ENCODE results near the gene CDK6. TPM values are rescaled to one million over a fixed set of nuclear protein-coding genes. Genes with fewer than 3 reads are reported as not detected.

Gene CDK6
- total and polyA plus RNA-seq, 4 donors: 14.0 to 42.6 (median 27.8) TPM

GRCh38 chr7:92643821-92644220 is 192.6 kb downstream of the CDK6 start:
- Histone ChIP-seq H3K27ac (ENCODE audit: low read depth, low read length) (no peak overlapping the region), H3K4me1 (ENCODE audit: control insufficient read depth, insufficient read depth, low read length) (no peaks in the 10 kb centered on the region), H3K4me3 (ENCODE audit: low read depth, low read length) (no peak overlapping the region), H3K36me3 (ENCODE audit: control insufficient read depth, insufficient read depth, low read length) (no peaks in the 10 kb centered on the region), H3K9me3 (ENCODE audit: control insufficient read depth, insufficient read depth, low read length) (no peaks in the 10 kb centered on the region), H3K27me3 (ENCODE audit: control insufficient read depth, insufficient read depth, low read length) (no peaks in the 10 kb centered on the region)
- WGBS (ENCODE audit: insufficient coverage): 90% methylated on average over 1 of the region's 2 CpGs
- no peak for DNase-seq (ENCODE audit: low read depth in 4 of 6, low spot score in 6 of 6)

DNA sequence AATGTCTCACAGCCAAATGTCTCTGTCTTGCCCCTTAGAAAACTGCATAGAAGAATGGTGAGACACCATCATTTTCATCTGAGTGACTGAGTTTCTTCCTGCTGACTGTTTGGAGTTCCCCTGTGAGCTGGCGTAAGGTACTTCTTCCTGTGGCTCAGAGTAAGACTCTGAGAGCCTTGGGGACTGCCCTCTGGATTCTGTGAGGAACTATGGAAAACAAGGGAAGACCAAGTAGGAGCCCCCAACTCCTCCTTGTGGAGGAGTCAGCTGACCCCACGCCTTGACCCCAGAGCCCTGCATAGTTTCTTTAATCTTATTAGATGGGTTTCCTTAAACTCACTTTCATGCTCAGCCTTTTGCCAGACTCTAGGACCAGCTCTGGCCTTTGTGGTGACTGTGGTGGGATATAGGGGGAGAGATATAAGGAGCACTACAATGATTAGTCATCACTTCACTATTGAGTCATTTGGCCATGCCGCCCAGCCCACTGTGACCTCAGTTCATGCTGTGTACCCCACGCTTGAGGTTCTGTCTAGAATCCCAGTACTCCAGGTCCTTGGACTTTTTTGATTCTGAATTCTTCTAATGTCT is 194.4 kb downstream of the CDK6 start:
- 100% methylated on average over 3 of the region's 4 CpGs for WGBS (ENCODE audit: insufficient coverage)
- H3K4me1 ChIP-seq (ENCODE audit: control insufficient read depth, insufficient read depth, low read length): no peaks in the 10 kb centered on the region
- H3K9me3 ChIP-seq (ENCODE audit: control insufficient read depth, insufficient read depth, low read length): no peaks in the 10 kb centered on the region
- no peaks in the 10 kb centered on the region for H3K36me3 ChIP-seq (ENCODE audit: control insufficient read depth, insufficient read depth, low read length)
- H3K27me3 ChIP-seq (ENCODE audit: control insufficient read depth, insufficient read depth, low read length): no peaks in the 10 kb centered on the region
- no peak overlapping the region for H3K27ac ChIP-seq (ENCODE audit: low read depth, low read length)
- DNase-seq (ENCODE audit: low read depth in 4 of 6, low spot score in 6 of 6): no peak
- no peak overlapping the region for H3K4me3 ChIP-seq (ENCODE audit: low read depth, low read length)

DNA sequence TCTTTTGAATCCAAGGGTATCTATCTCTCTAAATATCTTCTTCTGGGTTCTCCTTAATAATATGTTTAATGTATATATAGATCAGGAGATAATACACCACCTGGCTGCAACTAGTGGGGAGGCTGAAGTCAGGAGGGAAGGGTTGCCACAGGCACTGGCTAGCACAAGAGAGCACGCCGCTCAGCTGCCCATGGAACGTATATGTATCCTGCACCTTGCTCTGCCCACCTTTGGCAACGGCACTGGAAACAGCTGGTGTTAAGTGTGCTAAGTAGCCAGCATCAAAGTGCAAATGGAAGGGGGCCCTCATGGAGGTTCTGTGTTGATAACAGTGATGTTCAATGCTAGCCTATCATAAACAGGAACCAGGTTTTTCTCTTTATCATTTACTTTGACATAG is 196.4 kb downstream of the CDK6 start:
- Histone ChIP-seq H3K36me3 (ENCODE audit: control insufficient read depth, insufficient read depth, low read length) (no peaks in the 10 kb centered on the region), H3K4me1 (ENCODE audit: control insufficient read depth, insufficient read depth, low read length) (no peaks in the 10 kb centered on the region), H3K4me3 (ENCODE audit: low read depth, low read length) (no peak overlapping the region), H3K27ac (ENCODE audit: low read depth, low read length) (no peak overlapping the region), H3K27me3 (ENCODE audit: control insufficient read depth, insufficient read depth, low read length) (no peaks in the 10 kb centered on the region), H3K9me3 (ENCODE audit: control insufficient read depth, insufficient read depth, low read length) (no peaks in the 10 kb centered on the region)
- no peak for DNase-seq (ENCODE audit: low read depth in 4 of 6, low spot score in 6 of 6)
- WGBS (ENCODE audit: insufficient coverage): 73% methylated on average over 4 of the region's 4 CpGs

DNA sequence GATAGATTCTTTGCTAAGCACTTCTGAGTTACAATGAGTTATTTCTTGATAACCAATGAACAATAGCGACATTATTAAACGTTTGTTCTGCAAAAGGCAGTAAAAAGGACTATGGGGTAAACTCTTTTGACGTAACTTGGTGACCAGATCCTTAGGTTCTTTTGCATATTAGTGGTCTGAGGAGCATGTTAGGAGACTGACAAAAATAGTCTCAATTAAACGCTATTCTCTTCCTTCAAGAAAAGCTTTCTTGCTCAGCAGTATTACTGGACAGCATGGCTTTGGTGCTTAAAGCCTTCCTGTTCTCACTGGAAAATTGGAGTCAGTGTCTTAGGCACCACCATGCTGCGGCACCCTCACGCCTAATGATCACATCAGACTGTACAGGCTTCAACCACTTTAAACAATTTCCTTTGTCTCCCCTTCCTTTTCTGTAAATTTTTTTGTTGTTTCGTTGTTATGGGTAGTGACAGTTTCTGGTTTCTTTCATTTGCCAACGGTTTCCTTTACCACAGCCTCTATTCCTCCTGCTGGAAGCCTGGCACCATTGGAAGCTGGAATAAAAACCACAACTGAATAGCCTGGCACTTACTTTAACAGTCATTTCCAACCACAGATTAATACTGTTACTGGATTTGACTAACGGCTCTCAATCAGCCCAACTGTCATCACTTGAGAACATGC is 197.0 kb downstream of the CDK6 start:
- Histone ChIP-seq H3K4me1 (ENCODE audit: control insufficient read depth, insufficient read depth, low read length) (no peaks in the 10 kb centered on the region), H3K36me3 (ENCODE audit: control insufficient read depth, insufficient read depth, low read length) (no peaks in the 10 kb centered on the region), H3K27me3 (ENCODE audit: control insufficient read depth, insufficient read depth, low read length) (no peaks in the 10 kb centered on the region), H3K4me3 (ENCODE audit: low read depth, low read length) (no peak overlapping the region), H3K27ac (ENCODE audit: low read depth, low read length) (no peak overlapping the region), H3K9me3 (ENCODE audit: control insufficient read depth, insufficient read depth, low read length) (no peaks in the 10 kb centered on the region)
- DNase-seq (ENCODE audit: low read depth in 4 of 6, low spot score in 6 of 6): no peak
- 100% methylated on average over 1 of the region's 9 CpGs for WGBS (ENCODE audit: insufficient coverage)

DNA sequence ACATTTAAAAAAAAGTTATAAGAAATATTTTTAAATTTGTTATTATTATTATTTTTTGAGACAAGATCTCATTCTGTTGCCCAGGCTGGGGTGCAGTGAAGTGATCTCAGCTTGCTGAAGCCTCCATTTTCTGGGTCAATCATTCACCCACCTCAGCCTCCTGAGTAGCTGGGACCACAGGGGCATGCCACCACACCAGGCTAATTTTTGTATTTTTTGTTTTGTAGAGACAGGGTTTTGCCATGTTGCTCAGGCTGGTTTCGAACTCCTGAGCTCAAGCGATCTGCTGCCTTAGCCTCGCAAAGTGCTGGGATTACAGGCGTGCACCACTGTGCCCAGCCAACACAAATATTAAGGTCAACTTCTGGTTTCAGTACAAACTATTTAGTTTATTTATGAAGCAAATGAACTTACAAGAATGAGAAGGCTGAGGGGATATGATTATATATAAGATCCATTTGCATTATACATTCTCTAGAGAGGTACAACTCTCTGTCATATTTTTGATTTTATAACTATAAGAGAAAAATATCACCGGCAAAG is 200.3 kb downstream of the CDK6 start:
- H3K4me1 ChIP-seq (ENCODE audit: control insufficient read depth, insufficient read depth, low read length): no peaks in the 10 kb centered on the region
- H3K27ac ChIP-seq (ENCODE audit: low read depth, low read length): no peak overlapping the region
- DNase-seq (ENCODE audit: low read depth in 4 of 6, low spot score in 6 of 6): no peak
- no peak overlapping the region for H3K4me3 ChIP-seq (ENCODE audit: low read depth, low read length)
- H3K27me3 ChIP-seq (ENCODE audit: control insufficient read depth, insufficient read depth, low read length): no peaks in the 10 kb centered on the region
- no peaks in the 10 kb centered on the region for H3K9me3 ChIP-seq (ENCODE audit: control insufficient read depth, insufficient read depth, low read length)
- H3K36me3 ChIP-seq (ENCODE audit: control insufficient read depth, insufficient read depth, low read length): no peaks in the 10 kb centered on the region
- WGBS (ENCODE audit: insufficient coverage): no CpG with 5 or more reads among the region's 5 CpGs

DNA sequence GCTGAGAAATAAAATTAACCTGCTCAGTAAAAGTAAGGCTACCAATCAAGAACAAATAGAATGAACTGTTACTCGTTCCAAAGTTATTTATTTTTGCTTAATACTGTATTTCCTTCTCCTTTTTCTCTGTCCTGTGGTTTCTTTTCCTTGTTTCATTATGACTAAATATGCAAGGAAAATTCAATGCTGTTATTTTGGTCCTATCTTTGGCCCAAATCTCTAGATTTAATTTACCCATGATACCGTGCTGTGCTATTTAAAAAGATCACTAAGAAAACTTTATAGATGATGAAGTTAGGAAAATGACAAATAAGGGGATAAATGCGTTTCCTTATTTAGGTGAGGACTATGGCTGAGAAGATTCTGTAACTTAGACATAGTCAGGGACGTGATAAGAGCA is 200.8 kb downstream of the CDK6 start:
- no peaks in the 10 kb centered on the region for H3K4me1 ChIP-seq (ENCODE audit: control insufficient read depth, insufficient read depth, low read length)
- no peaks in the 10 kb centered on the region for H3K36me3 ChIP-seq (ENCODE audit: control insufficient read depth, insufficient read depth, low read length)
- no peaks in the 10 kb centered on the region for H3K27me3 ChIP-seq (ENCODE audit: control insufficient read depth, insufficient read depth, low read length)
- no peak overlapping the region for H3K27ac ChIP-seq (ENCODE audit: low read depth, low read length)
- DNase-seq (ENCODE audit: low read depth in 4 of 6, low spot score in 6 of 6): no peak
- H3K4me3 ChIP-seq (ENCODE audit: low read depth, low read length): no peak overlapping the region
- H3K9me3 ChIP-seq (ENCODE audit: control insufficient read depth, insufficient read depth, low read length): no peaks in the 10 kb centered on the region
- no CpG with 5 or more reads among the region's 4 CpGs for WGBS (ENCODE audit: insufficient coverage)

DNA sequence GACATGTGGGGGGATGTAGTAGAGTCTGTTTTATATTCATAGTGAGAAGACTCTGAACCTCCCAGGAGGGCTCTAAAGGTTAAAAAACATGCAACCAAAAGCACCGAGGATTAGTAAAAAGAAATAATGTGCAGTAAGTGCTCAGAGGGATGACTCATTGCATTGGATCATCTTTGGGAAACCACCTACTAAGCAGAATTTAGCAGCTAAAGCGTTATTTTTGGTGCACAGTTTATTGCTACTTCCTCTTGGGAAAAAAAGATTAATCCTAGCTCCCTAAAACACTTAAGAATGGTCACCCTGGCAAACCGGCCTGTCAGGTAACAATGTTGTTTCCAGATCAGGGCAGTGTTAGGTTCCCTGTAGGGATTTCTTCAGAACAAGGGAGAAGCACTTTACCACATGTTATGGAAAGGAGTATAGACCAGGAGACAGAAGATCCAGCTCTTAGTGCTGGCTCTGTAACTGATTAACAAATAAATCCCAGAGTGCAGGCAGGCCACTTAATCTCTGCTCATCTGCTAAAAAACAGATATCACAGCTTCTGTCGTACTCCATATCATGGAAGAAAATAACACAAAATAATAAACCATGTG is 201.4 kb downstream of the CDK6 start:
- no peaks in the 10 kb centered on the region for H3K27me3 ChIP-seq (ENCODE audit: control insufficient read depth, insufficient read depth, low read length)
- no peak for DNase-seq (ENCODE audit: low read depth in 4 of 6, low spot score in 6 of 6)
- WGBS (ENCODE audit: insufficient coverage): 57% methylated on average over 2 of the region's 4 CpGs
- no peak overlapping the region for H3K4me3 ChIP-seq (ENCODE audit: low read depth, low read length)
- H3K4me1 ChIP-seq (ENCODE audit: control insufficient read depth, insufficient read depth, low read length): no peaks in the 10 kb centered on the region
- no peaks in the 10 kb centered on the region for H3K9me3 ChIP-seq (ENCODE audit: control insufficient read depth, insufficient read depth, low read length)
- H3K36me3 ChIP-seq (ENCODE audit: control insufficient read depth, insufficient read depth, low read length): no peaks in the 10 kb centered on the region
- no peak overlapping the region for H3K27ac ChIP-seq (ENCODE audit: low read depth, low read length)

GRCh38 chr7:92634205-92634604 is 202.2 kb downstream of the CDK6 start:
- no CpG with 5 or more reads among the region's 1 CpG for WGBS (ENCODE audit: insufficient coverage)
- H3K4me3 ChIP-seq (ENCODE audit: low read depth, low read length): no peak overlapping the region
- no peak overlapping the region for H3K27ac ChIP-seq (ENCODE audit: low read depth, low read length)

GRCh38 chr7:92633211-92633906 is 203.0 kb downstream of the CDK6 start:
- DNase-seq (ENCODE audit: low read depth in 4 of 6, low spot score in 6 of 6): peak in 2 of 6 donors; percentile 12 to 31

More at GRCh38 chr7:92634205-92634604, 202.2 kb downstream of the CDK6 start:
- no peaks in the 10 kb centered on the region for H3K4me1 ChIP-seq (ENCODE audit: control insufficient read depth, insufficient read depth, low read length)
- no peaks in the 10 kb centered on the region for H3K27me3 ChIP-seq (ENCODE audit: control insufficient read depth, insufficient read depth, low read length)
- DNase-seq (ENCODE audit: low read depth in 4 of 6, low spot score in 6 of 6): no peak
- H3K36me3 ChIP-seq (ENCODE audit: control insufficient read depth, insufficient read depth, low read length): no peaks in the 10 kb centered on the region
- H3K9me3 ChIP-seq (ENCODE audit: control insufficient read depth, insufficient read depth, low read length): peaks cover 4% of the 10 kb centered on the region

More at GRCh38 chr7:92633211-92633906, 203.0 kb downstream of the CDK6 start:
- Histone ChIP-seq H3K27ac (ENCODE audit: low read depth, low read length) (peak overlapping the region; percentile 40), H3K9me3 (ENCODE audit: control insufficient read depth, insufficient read depth, low read length) (peaks cover 4% of the 10 kb centered on the region), H3K27me3 (ENCODE audit: control insufficient read depth, insufficient read depth, low read length) (no peaks in the 10 kb centered on the region), H3K4me1 (ENCODE audit: control insufficient read depth, insufficient read depth, low read length) (no peaks in the 10 kb centered on the region), H3K4me3 (ENCODE audit: low read depth, low read length) (no peak overlapping the region), H3K36me3 (ENCODE audit: control insufficient read depth, insufficient read depth, low read length) (no peaks in the 10 kb centered on the region)
- WGBS (ENCODE audit: insufficient coverage): no CpG with 5 or more reads among the region's 2 CpGs

All from spinal cord (tissue), 10 donors.